Caki2 (cell line): ENCODE measurements around the gene KIAA1586. TPM values are rescaled to one million over a fixed set of nuclear protein-coding genes. Genes with fewer than 3 reads are reported as not detected.
A peak's percentile ranks its signal among the peaks of the same experiment; 100 is the strongest.
"Not testable (repeated sequence)": the region's sequence is repeated elsewhere in the genome, so short reads cannot be mapped to it uniquely, and the experiment has no call there.

Experiments
- DNase-seq: peaks from one replicate; pipeline ENCODE4 v3.0.0-alpha.2; 2015; ENCODE audit warnings: low read depth
- in situ Hi-C: cut with HindIII; loops from 2 replicates; pipeline ENCODE4 v1.10.0; 2016; ENCODE audit warnings: low sequenced_read_pairs, low pct_unique_long_range_greater_than_20kb, mixed read lengths
- total RNA-seq: library from RNA; depleted of rRNA; stranded (reverse); fragments of >200 nt; shearing (Covaris generic); gene quantifications from 2 replicates; pipeline ENCODE4 v1.2.3, GENCODE V29; 2014; ENCODE audit warnings: low replicate concordance; rRNA removed

KIAA1586 gene, protein sequence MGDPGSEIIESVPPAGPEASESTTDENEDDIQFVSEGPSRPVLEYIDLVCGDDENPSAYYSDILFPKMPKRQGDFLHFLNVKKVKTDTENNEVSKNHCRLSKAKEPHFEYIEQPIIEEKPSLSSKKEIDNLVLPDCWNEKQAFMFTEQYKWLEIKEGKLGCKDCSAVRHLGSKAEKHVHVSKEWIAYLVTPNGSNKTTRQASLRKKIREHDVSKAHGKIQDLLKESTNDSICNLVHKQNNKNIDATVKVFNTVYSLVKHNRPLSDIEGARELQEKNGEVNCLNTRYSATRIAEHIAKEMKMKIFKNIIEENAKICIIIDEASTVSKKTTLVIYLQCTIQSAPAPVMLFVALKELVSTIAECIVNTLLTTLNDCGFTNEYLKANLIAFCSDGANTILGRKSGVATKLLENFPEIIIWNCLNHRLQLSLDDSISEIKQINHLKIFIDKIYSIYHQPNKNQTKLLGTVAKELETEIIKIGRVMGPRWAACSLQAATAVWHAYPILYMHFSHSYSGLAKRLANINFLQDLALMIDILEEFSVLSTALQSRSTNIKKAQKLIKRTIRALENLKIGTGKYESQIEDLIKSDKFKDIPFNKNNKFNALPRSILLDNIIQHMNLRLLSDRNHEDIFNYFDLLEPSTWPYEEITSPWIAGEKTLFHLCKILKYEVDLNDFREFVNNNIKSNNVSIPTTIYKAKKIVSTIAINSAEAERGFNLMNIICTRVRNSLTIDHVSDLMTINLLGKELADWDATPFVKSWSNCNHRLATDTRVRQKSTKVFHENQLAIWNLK
- 6.9 and 28.4 TPM in 2 replicates for total RNA-seq

DNA sequence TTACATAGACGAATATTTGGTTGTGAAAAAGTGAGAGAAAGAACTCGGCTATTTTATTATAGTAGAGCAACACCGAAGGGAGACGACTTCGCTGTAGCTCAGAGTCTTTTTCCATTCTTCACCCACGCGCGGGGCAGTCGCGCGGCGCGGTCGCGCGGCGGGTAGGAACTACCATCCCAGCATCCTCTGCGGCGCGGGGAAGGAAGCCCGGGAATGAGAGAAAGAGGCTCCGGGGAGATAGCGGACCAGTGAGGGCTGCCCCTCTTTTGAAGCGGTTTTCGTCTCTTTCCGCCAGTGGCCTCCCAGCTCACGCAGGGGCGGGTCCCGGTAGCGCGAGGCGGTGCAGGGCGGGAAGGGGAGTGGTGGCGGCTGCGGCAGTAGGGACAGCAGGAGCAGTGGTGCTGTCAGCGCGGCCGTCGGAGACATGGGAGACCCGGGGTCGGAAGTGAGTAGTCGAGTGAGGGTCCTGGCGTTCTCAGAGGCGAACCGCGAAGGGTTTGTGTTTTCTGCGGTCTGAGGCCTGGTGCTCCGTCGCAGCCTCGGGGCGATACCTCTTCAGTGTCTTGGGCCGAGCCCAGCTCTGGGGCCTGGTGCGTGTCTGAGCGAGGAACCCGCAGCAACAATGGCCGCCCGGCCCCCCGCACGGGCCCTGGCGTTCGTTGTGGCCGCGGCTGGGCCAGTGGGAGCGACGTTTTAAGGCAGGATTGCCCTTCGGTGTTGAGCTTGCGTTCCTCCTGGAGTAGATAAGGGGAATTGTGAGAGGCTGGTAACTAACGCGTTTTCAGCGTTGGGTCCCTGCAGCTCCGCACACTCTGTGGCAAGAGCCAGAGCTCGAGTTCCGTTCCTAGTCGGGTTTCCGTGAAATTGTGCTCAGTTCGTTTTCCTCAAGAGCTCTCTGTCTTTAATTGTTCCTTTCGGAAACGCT lies at the start of gene KIAA1586:
Gene KIAA1586, plus strand, starts transcription at position 362 of the 925 bp plus-strand sequence. Its CDS starts 63 bp downstream, at position 425.
- in situ Hi-C loops: not testable (repeated sequence)
- peak; percentile 96 for DNase-seq

DNA sequence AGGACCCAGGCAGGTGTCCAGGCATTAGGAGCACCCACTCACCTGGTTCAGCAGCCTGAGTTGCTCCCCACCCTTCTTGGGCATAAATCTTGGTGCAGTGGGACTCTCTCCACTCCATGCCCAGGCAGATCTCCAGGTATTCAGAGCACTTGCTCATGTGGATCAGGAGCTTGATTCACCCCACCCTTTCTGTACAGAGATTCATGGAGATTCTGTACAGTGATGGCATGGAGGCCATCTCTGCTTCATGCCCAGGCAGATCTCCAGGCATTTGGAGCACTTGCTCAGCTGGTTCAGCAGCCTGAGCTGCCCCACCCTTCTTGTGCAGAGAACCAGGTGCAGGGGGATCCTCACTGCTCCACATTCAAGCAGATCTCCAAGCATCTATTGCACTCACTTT lies 47.4 kb upstream of the KIAA1586 start:
- in situ Hi-C loops: no loop called here
- DNase-seq: no peak

DNA sequence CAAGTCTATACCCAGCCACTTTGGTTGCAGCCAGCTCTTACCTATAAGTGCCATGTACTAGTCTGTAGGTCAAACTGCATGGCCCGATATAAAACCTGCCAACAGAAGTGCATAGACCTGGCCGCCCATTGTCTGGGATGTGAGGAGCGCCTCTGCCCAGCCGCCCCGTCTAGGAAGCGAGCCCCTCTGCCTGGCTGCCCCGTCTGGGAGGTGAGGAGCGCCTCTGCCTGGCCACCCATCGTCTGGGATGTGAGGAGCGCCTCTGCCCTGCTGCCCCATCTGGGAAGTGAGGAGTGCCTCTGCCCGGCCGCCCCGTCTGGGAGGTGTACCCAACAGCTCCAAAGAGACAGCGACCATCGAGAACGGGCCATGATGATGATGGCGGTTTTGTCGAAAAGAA lies 46.7 kb upstream of the KIAA1586 start:
- DNase-seq, in situ Hi-C loops: not testable (repeated sequence)

DNA sequence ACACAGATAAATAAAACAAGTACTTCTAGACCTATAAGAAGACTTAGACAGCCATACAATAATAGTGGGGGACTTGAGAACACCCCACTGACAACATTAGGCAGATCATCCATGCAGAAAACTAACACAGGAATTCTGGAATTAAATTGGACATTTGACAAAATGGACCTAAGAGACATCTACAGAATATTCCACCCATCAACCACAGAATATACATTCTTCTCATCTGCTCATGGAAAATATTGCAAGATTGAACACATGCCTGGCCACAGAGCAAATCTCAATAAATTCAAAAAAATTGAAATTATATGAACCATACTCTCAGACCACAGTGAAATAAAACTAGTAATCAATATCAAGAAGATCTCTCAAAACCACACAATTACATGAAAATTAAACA lies 44.3 kb upstream of the KIAA1586 start:
- in situ Hi-C loops: no loop called here
- no peak for DNase-seq

DNA sequence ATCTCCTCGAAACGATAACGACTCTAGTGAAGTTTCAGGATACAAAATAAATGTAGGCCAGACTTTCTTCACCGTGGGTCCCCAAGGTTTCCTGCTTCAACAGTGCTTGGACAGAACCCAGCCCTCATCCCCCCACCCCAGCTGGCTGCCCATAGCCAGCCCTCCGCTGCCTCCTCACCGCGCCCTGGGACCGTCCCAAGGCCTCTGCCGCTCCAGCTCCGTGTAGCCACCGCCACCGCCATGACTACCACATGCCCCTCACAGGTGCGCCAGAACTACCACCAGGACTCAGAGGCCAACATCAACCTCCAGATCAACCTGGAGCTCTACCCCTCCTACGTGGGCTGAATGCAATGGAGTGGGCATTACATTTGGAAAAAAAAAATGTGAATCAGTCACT lies 42.2 kb upstream of the KIAA1586 start:
- in situ Hi-C loops: no loop called here
- DNase-seq: no peak

DNA sequence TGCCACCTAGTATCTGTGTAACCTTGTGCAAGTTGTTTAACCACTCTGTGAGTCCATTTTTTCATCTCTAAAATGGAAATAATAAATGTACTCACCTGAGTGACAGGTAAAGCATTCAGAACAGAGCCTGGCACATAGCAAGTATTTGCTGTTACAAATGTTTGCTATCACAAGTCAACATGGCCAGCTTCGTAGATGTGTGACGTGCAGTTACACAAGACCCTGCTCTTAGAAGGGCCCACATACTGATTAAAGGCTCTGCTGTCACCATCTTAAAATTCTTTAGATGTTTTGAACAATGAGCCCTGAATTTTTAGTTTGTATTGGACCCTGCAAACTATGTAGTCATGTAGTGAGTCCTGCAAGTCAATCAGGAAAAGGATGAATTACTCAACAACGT lies 40.4 kb upstream of the KIAA1586 start:
- in situ Hi-C loops: no loop called here
- DNase-seq: no peak

DNA sequence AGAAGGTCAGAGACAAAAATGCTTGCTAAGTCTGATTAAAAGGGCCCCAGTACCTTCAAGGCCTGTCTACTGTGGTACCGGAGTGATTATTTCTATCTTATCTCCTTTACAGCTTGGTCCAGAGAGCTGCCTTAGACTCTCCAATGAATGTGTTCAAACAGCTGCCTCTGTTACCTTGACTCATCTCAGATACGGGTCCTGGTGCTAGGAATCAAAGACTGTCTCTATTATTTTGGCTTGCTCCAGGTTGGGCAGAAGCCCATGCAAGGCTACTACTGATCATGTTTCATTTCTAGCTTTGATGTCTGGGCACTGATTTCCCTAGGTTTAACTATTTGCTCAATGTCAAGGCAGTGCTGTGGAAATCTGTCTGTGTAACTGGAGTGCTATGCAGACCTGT lies 38.4 kb upstream of the KIAA1586 start:
- in situ Hi-C loops: not testable (repeated sequence)

DNA sequence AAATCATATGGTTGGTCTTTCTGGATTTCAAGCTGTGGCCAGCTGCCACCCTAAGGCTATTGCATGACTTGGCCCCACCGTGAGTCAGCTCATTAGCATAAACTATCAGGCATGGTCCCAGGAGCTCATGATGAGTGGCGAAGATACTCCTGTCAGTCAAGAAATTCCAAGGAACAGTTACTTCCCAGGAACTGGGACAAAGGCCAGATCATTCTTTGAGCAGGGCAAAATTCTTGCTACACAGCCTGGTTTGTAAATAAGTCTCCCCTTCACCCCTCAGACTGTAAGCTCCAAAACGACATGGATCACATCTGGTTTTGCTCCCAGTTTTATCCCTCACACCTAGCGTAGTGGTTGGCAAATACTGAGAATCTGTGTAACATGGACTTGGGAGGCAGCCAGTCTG lies 33.0 kb upstream of the KIAA1586 start:
- in situ Hi-C loops: no loop called here
- DNase-seq: peak; percentile 76

More for the DNA sequence above, 38.4 kb upstream of the KIAA1586 start:
- DNase-seq: not testable (repeated sequence)

DNA sequence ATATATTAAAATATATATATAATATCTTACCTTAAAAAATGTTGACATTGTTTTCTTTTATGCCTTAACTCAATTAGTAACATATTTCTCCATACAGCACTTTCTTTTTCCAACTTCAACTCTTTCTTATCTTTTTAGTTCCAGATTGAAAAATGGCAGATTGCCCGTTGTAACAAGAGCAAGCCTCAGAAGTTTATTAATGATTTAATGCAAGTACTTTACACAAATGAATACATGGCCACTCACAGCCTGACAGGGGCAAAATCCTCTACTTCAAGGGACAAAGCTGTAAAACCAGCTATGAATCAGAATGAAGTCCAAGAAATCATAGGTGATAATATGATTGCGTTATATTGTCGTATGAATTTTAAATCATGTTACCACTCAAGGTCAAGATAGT lies 29.4 kb upstream of the KIAA1586 start:
- in situ Hi-C loops: no loop called here
- no peak for DNase-seq

DNA sequence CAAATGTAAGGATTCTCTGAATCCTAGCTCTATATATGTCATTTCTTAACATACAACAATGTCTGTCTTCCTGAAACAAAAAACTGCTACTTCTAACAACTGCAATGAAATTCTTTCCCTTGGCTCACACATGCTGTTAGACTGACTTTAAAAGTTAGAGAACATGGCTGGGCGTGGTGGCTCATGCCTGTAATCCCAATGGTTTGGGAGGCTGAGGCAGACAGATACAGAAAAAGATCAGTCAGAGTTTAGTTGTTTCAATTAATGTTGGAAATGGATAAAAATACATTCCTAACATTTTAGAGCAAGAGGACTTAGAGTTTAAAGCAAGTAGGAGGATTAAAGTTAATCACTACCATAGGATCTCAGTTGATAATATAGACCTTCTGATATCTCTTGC lies 28.7 kb upstream of the KIAA1586 start:
- in situ Hi-C loops: no loop called here
- no peak for DNase-seq

DNA sequence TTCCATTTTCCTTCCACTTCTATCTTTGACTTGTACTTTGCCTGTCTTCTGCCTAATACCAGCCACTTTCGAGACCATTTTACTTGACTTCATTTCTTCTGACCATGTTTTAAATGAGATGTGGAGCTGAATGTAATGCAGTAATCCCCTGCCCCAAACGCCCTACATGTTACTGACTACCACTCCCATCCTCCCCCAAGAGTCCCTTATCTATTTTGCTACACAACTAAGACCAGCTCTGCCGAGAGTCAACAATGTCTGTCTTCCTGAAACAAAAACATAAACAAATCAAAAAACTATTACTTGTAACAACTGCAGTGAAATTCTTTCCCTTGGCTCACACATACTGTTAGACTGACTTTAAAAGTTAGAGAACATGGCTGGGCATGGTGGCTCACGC lies 27.1 kb upstream of the KIAA1586 start:
- in situ Hi-C loops: no loop called here
- DNase-seq: no peak

DNA sequence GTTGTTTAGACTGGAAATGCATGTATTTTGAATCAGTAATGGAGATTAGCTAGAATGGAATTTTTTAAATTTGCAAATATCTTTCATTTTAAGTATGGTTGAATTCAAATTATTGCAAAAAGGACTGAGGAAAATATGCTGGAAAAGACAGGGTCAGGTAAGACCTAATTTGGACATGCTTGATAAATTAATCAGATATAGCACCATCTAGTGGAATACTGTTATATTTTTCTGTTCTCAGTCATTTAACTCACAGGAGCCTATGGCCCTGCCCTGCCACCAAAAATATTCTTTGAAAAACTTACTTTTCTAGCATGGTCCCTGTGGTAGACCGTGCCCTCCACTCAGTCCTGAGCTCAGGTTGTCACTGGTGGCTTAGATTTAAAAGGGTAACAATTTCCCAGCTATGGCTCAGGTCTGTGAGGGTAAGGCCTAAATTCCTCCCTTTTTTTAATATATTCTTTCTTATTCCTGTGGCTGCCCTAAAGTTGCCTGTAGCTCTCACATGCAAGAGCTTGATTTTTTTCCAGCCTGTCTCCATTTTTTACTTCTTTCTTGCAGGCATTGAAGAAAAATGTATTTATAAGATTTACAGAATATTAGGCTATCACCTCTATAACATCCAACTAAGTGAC lies 25.3 kb upstream of the KIAA1586 start:
- in situ Hi-C loops: no loop called here
- peak; percentile 49 for DNase-seq

DNA sequence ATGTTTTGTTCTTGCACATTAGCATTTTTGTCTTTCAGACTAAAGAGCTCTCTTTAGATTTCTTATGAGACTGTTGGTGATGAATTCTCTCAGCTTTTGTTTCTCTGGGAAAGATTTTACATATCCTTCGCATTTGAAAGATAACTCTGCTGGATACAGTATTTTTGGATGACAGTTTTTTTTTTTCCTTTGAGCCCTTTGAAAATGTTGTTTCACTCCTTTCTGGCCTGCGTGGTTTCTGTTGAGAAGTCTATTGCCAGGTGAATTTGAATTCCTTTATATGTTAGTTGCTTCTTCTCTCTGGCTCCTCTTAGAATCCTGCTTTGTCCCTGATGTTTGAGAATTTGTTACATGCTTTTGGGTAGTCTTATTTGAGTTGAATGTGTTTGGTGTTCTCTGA lies 22.2 kb upstream of the KIAA1586 start:
- in situ Hi-C loops: no loop called here

DNA sequence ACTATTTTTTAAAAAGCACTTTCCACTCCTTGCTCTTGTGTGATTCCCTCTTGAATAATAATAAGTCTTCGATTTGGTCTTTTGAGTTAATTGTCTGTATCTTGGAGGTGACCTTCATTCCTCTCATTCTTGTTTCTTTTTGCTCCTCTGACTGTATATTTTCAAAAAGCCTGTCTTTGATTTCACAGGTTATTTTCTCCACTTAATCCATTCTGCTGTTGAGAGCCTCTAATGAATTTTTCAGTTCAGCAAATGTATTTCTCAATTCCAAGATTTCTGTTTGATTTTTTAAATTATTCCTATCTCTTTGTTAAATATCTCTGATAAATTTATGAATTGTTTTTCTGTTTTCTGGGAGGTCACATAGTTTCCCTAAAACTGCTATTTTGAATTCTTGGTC lies 21.7 kb upstream of the KIAA1586 start:
- in situ Hi-C loops: no loop called here

More for the DNA sequence above, 22.2 kb upstream of the KIAA1586 start:
- no peak for DNase-seq

DNA sequence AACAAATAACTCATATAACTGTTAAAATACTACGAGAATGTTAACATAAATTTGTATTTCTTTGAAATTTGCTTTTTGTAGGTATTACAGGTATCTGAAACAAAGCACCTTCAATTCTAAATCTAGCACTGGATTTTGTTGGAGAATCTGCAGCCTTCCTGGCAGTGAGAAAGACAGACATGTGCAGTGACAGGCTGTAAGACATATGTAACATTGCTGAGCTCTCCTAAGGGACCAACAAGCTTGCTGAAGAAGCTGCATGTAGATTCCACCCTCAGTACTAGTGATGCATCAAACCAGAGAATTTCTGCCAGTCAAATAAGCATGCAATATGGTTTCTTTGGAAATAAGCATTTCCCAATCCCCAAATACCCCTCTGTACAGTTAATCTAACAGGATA lies 20.5 kb upstream of the KIAA1586 start:
- in situ Hi-C loops: no loop called here
- no peak for DNase-seq

More for the DNA sequence above, 21.7 kb upstream of the KIAA1586 start:
- peak; percentile 4 for DNase-seq

DNA sequence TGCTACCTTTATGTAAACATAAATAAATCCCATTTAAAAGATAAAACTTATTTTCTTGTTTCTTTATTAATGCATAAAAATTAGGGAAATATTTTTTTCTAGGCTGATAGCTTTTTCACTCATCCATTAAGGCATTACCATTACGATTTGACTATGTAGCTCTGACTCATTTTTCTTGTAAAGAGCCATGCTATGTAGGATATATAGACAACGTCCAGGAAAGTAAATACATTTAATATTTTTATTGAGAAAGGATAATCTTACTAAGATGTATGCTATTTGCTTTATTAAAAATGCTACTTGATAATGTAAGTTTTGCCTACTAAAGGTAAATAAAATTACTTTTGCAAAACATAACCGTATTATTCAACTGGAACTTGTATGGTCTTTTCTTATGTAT lies 19.2 kb upstream of the KIAA1586 start:
- no peak for DNase-seq

DNA sequence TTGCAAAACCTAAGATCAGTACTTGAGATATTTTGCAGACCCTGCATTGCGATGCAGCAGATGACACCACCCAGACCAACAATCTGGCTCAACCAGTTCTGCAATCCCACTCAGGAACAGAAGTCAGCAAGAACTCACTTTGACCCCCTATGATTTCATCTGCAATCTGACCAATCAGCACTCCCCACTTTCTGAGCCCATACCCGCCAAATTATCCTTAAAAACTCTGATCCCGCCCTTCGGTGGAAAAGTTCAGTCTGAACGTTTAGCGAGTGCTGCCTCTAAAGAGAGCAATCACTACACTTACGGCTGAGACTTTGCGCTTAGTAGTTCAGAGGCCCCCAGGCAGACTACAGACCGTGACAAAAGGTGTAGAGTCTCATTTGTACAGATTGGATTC lies 17.3 kb upstream of the KIAA1586 start:
- no peak for DNase-seq
- in situ Hi-C loops: no loop called here

More for the DNA sequence above, 19.2 kb upstream of the KIAA1586 start:
- in situ Hi-C loops: no loop called here

DNA sequence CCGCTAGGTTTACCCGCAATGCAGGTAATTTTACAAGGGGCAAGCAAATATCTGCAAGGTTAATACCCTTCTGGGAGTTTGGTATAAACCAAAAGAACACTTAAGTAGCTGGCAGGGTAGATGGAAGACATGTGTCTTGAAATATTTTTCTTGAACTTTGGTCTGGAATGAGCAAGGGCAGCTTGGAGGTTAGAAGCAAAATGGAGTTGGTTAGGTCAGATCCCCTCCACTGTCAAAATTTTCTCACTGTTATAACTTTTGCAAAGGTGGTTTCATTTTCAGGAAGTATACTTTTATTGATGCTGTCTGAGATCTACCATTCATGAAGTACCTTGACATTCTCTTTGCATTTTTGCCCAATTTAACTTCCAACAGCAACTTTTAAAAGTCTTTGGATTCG lies 13.3 kb upstream of the KIAA1586 start:
- DNase-seq: no peak
- in situ Hi-C loops: no loop called here
